GOT3 (cell line): Measurements from ENCODE around the gene POLR1E.
"Not testable (repeated sequence)": the region's sequence is repeated elsewhere in the genome, so short reads cannot be mapped to it uniquely, and the experiment has no call there.

Experiments used
- DNase-seq: peaks from one replicate; lab custom pipeline; 2025; ENCODE audit warnings: mixed read lengths; lab: John Stamatoyannopoulos, UW

Gene POLR1E

GRCh38 chr9:37464426-37465248 lies 21.1 kb upstream of the POLR1E start:
- peak; percentile 18 for DNase-seq

DNA sequence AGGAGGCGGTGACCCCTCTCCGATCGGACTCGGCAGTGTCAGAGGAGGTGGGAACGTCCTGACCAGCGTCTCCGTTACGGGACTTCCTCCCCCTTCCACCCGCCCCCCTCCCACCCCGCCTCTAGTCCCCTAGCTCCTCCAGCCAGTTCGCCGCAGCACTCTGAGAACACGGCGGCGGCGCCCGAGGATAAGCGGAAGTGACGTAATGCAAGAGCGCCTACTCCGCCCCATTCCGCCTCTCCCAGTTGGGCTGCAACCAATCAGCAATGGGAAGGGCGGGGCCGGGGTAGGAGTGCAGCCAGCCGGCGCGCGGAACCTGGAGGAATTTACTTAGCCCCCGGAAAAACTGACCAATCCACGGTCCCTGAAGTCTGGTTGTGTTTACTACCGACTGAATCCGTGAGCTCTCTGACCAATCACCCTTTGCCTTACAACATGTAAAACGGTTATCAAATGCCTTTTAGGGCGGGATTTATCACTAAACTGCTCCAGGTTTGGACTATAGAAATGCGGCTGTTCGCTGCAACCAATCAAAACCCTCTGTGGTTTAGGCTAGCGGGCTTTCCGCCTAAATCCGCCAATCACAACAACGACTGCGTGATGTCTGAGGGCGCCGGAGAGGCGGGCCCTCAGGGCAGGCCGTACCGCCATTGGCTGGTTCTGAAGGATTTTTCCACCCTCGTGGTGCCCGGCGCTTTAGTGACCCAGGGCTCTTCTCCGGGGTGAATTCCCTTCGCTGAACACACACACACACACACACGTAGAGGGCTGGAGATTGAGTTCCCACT lies 20.3 kb upstream of the POLR1E start, which contains the start of gene ZBTB5:
ZBTB5 (minus strand) TSS at position 202 of the 788 bp plus-strand sequence. CDS start 22,899 bp downstream, outside the sequence.
- DNase-seq, result peak; percentile 83

DNA sequence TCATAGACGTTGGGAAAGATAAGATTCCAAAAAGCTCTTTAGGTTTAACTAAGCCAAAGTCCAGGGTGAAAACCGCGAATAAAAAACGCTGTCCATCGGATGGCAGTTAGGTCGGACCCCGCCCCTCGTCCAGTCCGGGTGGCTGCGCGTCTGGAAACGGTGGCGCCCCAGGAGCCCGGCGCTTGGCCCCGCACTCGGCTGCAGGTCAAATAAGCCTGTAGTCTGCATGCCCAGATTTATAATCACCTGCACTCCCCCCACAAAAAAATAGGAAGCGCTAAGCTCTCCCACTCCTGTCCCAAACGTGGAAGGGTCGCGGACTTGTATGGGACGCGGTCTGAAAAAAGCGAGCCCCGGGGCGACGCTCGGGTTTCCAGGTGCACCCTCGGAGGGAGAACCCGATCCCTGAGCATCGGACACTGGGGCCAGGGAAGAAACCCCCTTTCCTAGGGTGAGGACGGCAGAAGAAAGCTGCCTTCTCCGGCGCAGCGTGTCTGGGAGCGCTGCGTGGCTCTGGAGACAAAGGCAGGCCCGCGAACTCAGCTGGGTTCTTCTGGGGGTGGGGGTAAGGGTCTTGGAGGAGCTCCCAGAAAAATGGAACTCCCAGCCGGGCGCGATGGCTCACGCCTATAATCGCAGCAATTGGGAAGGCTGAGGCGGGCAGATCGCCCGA lies 19.6 kb upstream of the POLR1E start:
- DNase-seq, result no peak

GRCh38 chr9:37467530-37467929 lies 18.2 kb upstream of the POLR1E start:
- DNase-seq, result not testable (repeated sequence)

- DNase-seq, result no peak
These were observed 17.1 kb upstream of the POLR1E start for GRCh38 chr9:37468620-37469019.

GRCh38 chr9:37471942-37472684 lies 13.6 kb upstream of the POLR1E start:
- no peak for DNase-seq

DNA sequence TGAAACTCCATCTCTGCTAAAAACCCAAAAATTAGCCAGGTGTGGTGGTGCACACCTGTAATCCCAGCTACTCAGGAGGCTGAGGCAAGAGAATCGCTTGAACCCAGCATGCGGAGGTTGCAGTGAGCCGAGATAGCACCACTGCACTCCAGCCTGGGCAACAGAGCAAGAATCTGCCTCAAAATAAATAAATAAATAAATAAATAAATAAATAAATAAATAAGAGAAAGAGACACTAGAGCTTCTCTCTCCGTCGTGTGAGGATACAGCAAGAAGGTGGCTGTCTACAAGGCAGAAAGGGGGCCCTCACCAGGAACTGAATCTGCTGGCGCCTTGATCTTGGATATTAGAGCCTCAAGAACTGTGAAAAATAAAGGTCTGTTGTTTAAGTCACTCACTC lies 11.8 kb upstream of the POLR1E start:
- not testable (repeated sequence) for DNase-seq

- no peak for DNase-seq
These were observed 11.3 kb upstream of the POLR1E start for GRCh38 chr9:37474438-37474837.

DNA sequence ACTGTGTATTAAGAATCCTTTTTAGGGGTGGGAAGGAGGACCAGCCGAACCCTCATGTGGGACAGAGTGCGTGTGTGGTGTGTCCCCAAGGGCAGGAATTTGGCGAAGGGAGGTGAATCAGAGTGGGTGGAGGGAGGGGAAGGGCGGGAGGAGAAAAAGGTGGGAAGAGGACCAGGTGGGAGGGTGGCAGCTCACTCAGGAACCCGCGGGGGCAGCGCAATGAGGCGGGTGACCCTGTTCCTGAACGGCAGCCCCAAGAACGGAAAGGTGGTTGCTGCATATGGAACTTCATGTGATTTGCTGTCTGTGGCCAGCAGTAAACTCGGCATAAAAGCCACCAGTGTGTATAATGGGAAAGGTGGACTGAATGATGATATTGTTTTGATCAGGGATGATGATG lies 8.8 kb upstream of the POLR1E start:
- DNase-seq, result no peak

DNA sequence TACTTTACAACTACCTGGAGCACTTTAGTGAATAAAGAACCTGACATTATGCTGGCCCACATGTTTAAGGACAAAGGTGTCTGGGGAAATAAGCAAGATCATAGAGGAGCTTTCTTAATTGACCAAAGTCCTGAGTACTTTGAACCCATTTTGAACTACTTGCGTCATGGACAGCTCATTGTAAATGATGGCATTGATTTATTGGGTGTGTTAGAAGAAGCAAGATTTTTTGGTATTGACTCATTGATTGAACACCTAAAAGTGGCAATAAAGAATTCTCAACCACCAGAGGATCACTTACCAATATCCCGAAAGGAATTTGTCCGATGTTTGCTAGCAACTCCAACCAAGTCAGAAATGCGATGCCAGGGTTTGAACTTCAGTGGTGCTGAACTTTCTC lies 8.3 kb upstream of the POLR1E start:
- DNase-seq, result not testable (repeated sequence)

- not testable (repeated sequence) for DNase-seq
These were observed 7.6 kb upstream of the POLR1E start for GRCh38 chr9:37477987-37478619.

- DNase-seq, result no peak
These were observed 5.0 kb upstream of the POLR1E start for GRCh38 chr9:37480759-37481158.

- DNase-seq, result no peak
These were observed 488 bp downstream of the POLR1E start for GRCh38 chr9:37486256-37486615.

- peak; percentile 16 for DNase-seq
These were observed 1.1 kb downstream of the POLR1E start for GRCh38 chr9:37486616-37487548.

DNA sequence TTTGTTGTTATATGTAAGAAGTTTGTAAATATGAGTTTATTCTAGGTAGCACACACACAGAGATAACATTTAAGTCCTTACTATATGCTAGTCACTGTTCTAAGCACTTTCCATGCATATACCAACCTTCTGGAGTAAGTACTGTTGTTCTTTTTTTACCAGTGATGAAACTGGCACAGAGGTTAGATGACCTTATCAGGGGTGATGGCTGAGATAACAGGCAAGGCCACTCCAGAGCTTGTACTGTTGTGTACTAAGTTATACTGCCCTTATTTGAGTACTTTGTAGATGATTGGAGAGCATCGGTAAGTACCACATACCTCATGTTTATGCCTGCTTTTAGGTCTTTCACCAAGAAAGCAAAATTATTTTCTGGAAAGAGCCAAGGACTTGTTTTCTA lies 6.2 kb downstream of the POLR1E start:
- DNase-seq, result no peak

DNA sequence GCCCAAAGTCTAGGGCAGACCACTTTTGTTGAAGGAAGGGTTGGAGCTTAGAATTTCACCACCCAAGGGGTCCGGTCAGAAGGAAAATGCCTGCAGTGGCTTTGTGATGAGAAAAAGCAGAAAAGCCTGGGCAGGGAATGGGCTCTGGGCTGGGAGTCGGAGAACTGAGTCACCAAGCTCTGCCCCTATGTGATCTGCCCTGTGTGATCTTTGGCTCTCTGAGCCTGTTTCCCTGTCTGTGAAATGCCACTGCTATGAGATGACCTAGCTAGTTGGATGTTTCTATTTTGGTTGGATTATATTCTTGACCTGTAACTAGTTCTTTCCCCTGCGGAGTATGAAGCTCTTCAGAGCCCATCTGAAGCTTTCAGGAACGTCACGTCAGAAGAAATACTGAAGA lies 9.8 kb downstream of the POLR1E start:
- no peak for DNase-seq

GRCh38 chr9:37496020-37496419 lies 10.3 kb downstream of the POLR1E start:
- no peak for DNase-seq

- no peak for DNase-seq
These were observed 11.6 kb downstream of the POLR1E start for GRCh38 chr9:37497320-37497719.

DNA sequence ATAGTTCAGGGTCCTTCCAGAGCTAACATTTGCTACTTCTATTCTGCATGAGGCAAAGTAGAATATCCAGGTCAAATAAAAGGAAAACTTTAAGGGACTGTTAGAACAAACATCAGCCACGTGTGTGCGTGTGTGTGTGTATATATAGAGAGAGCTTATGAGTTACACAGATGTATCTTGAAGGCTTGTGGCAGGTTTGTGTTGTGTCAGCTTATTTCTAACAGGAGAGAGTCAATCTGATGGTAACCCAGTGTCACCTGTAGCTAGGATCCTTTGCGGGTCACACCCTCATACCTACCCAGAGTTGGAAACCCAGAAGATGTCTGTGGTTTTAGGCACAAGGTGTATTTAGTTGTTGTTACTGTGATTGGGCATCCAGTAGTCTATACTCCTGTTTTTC lies 12.7 kb downstream of the POLR1E start:
- DNase-seq, result no peak

GRCh38 chr9:37499297-37499696 lies 13.5 kb downstream of the POLR1E start:
- no peak for DNase-seq
